HS-27A (cell line): ENCODE measurements around the gene NANP.
"Not testable (repeated sequence)": the region's sequence is repeated elsewhere in the genome, so short reads cannot be mapped to it uniquely, and the experiment has no call there.

ENCODE experiments used
- DNase-seq: peaks from one replicate; pipeline ENCODE4 v3.0.0-alpha.2; 2012; ENCODE audit warnings: low read depth, missing footprints

The NANP gene, protein sequence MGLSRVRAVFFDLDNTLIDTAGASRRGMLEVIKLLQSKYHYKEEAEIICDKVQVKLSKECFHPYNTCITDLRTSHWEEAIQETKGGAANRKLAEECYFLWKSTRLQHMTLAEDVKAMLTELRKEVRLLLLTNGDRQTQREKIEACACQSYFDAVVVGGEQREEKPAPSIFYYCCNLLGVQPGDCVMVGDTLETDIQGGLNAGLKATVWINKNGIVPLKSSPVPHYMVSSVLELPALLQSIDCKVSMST

DNA sequence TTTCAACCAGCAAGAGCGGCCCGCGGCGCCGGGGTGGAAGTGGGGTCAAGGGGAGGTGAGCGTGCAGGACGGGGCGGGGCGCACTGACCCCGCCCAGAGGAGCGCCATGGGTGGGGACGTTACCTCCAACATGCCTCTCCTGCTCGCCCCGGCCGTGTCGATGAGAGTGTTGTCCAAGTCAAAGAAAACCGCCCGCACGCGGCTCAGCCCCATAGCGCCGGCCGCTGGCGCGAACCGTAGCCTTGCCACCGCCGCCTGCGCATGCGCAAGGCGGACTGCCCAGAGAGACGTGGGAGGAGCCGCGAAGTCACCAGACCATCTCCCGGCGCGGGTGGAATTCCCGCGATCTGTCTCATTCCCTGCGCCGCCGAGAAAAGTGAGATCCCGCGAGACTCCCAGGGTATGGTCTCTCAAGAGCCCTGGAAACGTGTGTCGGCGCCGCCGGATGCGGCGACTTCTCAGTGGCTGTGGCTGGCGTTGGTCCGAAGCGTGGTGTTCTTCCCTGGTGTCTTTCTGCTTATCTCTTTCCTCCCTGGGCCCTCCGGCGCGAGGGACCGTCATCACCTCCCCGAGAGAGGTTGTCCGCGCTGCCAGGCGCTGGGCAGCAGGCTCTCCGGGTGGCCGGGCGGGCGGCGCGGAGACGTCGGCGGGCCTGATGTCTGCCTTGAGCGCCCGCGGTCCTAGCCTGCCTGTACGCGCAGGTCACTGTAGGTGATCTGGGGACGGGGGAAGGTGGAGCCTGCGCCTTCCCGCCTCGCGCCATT, at the start of gene NANP:
NANP (minus strand) TSS at position 279 of the 764 bp plus-strand sequence; CDS start at position 213, 66 bp downstream.
- DNase-seq, result peak; percentile 100

DNA sequence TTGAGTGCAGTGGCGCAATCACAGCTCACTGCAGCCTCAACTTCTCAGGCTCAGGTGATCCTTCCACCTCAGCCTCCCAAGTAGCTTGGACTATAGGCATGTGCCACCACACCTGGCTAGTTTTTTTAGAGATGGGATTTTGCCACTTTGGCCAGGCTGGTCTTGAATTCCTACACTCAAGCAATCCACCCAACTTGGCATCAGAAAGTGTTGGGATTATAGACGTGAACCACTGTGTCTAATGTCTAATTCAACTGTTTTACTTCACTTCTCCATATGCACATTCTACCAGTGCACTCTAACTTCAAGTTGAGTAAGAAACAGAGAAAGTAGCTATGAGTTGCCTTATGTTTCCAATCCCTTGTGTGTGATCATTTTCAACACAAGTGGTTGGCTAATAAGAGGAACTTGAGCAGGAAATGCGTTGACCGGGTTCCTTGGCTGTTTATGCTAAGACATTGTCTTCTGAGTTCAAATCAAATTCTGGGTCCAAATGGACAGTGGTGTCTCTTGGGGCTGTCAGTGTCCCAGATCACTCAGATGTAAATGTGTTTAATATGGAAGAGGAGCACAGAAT, 48.9 kb upstream of the NANP start:
- no peak for DNase-seq

DNA sequence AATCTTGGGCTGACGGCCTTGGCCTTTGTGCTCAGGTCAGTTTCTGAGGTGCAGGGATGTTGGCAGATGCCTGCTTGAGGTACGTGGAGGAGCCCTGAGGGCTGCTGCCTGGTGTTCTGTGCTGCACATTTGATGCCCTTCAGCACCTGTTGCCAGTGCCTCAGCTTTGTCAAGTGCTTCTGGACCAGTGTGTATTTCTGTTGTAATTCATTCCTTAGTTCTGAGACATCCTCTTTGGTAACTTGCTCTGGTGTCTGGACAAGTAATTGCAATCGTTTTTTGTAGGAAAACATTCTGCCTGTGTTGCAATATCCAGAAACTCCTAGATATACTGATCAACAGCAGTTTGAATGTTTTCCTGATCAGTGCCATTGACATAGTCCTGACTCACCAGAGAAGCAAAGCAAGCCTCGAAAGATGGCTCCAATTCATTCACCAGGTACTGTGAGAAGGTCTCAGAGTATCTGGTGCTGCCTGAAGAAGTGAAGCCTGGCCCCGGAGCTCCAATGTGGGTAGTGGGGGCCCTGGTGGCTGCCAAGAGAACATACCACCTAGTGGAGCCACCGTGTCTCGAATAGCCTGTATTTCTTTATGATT, 46.1 kb upstream of the NANP start:
- DNase-seq, result no peak

DNA sequence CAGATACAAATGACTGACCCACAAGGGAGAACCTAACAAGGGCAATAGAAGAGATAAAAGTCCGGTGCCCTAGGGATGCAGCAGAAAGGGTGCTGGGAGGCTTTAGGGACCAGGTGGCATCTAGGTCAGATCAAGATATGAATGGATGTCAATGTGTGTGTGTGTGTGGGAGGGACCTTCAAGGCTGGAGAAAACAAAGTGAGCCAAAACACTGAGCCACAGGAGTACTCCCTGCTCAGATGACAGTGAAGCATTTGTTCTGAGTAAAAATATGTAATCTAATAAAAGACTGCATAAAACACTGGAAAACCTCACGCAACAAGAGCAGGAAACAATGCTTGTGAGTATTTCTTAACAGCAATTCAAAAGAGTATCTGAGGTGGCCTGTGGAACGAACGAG, 44.6 kb upstream of the NANP start:
- DNase-seq, result no peak

DNA sequence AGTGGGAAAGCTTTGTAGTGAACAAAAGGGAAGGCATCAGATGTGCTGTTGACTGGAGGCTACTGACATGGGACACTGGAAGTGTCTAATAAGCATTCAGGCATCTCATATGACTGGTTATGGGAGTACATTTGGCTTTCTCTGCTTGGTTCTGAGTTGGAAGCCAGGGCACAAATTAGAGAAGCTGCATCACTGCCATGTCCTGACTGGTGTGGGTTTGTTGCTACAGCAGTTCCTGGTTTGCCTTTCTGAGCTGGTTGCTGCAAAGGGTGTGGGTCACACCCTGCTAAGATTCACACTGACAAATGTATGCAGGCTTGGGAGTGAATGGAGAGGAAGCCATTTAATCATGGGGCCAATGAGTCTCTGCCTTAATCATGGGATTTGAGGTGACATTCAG, 36.2 kb upstream of the NANP start:
- no peak for DNase-seq

DNA sequence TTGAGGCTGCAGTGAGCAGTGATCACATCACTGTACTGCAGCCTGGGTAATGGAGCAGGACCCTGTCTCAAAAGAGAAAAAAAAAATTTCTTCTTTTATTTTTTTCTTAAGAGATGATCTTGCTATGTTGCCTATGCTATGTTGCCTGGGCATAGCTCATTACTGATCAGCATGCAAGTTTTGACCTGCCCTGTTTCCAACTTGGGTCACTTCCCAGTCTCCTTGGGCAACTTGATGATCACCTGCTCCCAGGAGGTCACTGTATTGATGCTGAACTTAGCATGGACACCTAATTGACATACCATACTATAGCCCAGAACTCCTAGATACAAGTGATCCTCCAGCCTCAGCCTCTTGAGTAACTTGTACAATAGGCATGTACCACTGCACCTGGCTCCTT, 30.7 kb upstream of the NANP start:
- DNase-seq, result no peak

DNA sequence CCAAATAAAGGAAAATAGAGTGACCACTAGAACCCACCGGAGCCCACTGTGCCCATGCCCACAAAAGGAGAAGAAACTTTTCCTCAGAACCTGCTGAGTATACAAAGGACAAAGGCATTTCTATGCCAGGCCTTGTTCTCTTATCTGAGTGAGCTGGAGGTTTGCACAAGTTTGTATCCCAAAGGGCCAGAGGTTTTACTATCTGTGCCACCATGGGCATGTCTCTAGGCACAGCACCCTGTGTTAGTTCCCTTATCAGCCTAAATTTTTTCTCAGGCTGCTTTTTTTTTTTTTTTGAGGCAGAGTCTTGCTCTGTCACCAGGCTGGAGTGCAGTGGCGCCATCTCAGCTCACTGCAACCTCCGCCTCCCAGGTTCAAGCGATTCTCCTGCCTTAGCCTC, 29.1 kb upstream of the NANP start:
- DNase-seq, result not testable (repeated sequence)

DNA sequence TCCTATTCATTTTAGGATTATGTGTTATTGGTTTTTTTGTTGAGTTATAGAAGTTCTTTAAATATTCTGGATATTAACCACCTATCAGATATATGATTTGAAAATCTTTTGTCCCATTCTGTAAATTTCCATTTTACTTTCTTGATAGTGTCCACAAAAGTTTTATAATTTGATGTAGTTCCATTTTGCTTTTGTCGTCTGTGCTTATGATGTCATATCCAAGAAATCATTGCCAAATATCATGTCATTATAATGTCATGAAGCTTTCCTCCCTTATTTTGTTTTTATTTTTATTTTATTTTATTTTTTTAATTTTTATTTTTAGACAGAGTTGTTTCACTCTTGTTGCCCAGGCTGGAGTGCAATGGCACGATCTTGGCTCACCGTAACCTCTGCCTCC, 21.0 kb upstream of the NANP start:
- no peak for DNase-seq

DNA sequence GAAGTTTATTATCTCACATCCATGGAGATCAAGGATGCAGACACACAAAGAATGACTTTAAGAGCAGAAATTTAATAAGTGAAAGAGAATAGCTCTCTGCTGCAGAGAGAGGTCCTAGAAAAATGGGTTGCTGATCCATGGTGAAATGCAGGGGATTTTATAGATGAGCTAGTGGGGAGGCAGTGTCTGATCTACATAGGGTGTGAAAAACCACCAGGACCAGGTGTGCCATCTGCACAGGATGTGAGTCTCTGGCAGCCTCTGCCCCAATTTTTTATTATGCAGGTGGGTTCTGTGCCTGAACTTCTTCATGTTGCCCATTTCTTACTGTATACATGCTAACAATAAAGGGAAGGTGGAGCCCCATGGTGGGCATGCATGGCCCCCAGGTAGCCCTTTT, 19.9 kb upstream of the NANP start:
- no peak for DNase-seq

DNA sequence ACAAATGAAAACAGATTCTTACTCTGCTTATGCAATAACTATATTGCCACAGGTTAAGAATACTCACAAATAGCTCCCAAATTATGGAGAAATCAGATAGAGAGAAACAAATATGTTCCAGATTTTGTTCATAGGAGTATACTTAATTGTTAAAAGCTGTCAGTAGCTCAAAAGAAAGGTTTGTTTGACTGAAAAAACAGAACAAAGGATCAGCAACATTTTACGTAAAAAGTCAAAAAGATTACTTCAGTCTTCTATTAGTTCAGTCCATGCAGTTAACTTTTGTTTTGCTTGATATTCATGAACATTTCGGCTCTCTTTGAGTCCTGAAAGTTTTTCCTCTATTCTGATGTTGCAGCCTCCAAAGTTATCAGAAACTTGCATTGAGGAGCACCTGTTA, 13.4 kb upstream of the NANP start:
- DNase-seq, result no peak

DNA sequence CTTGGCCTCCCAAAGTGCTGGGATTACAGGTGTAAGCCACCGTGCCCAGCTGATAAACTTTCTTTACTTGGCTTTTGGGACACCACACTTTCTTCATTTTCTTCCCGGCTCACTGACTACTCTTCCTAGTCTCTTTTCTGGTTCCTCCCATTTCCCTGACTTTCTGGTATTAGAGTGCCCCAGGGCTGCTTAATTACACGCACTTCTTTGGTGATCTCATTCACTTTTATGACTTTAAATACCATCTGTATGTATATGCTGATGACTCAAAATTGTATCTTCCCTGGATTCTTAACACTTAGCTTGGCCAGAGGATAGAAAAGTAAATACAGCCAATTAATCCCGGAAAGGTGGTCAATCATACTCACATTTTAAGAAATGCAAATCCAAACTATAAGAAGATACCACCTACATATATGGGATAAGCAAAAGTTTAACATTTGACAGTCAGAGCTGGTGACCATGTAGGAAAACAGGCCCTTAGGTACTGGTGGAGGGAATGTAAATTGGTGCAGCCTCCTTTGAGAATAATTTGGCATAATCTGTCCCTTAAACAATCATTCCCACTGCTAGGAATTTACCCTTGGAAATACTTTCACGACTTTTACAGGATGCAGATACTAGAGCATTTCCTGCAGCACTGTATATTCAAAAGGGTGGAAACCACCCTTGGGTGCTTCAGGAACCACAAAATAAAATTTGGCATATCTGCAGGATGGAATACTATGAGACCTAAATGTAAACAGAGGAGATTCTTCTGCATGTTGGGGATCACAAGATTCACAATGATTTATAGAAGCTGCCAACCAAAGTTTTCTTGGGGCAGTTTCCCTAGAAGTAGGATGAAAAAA, 9.4 kb upstream of the NANP start:
- DNase-seq, result no peak

DNA sequence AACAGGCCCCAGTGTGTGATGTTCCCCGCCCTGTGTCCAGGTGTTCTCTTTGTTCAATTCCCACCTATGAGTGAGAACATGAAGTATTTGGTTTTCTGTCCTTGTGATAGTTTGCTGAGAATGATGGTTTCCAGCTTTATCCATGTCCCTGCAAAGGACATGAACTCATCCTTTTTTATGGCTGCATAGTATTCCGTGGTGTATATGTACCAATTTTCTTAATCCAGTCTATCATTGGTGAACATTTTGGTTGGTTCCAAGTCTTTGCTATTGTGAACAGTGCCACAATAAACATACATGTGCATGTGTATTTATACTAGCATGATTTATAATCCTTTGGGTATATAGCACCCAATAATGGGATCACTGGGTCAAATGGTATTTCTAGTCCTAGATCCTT, 6.8 kb upstream of the NANP start:
- DNase-seq, result not testable (repeated sequence)

DNA sequence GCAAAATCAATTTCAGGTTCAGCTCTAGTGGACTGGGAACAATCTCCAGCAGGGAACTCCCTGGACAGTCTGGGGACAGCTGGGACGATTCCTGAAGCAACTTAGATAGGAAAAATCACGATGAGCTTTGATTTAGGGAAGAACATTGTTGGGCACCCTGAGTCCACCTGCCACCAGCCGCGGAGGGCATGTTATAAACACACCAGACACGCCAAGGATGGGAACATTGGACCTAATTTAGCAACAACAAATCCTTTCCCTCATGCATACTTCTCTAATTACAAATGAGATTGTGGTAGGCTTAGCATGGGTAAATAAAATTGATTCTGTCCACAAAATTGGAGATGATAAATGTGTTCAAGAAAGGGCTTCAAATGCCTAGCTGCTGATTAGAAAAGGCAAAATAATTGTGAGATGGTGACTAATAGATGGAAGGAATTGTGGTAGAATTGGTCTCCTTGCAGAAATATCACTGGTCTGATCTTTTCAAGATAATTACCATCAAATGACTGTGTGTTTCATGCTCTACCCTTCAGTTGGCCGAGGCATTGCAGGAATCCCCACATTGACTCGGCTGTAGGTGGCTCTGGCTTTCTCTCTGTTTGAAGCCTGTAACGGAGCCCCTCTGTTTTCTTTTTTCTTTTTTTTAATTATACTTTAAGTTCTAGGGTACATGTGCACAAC, 6.1 kb upstream of the NANP start:
- no peak for DNase-seq

DNA sequence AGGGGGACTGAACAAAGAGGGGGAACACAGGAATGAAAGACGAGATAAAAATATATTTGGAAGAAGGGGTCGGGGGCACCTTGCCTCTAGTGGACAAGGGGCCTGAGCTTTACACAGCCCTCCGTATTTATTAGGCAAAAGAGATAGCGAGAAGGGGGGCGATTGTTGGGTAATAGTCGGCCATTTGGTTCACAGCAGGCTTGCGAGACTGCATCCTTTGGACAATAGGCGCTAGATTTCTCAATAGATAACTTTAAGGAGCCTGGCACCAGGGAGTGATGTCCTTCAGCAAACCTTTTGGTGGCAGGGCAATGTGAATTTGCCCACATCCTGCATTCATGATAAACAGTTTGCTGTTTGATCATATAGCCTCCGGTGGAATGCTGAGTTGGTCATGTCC, 3.0 kb upstream of the NANP start:
- no peak for DNase-seq

DNA sequence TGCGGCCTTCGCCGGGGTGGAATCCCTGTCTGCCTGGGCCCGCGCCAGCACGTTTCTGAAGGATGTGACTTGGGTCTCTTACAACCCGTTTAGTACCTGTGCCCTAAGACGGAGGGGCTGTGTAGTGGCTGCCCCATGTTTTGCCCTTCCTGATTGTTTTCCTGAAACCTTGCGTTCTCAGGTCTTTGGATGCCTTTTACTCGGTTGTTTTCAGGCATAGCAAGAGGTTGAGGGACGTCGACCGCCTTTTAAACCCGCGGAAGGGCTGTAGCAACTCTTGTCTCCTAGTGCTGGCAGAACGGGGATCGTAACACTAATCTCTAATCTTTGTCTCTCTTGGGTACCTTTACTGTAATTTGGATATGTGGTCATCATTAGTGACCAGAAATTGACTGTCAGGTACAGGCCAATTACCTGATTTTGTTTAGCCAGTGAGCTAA, 706 bp upstream of the NANP start:
- no peak for DNase-seq

DNA sequence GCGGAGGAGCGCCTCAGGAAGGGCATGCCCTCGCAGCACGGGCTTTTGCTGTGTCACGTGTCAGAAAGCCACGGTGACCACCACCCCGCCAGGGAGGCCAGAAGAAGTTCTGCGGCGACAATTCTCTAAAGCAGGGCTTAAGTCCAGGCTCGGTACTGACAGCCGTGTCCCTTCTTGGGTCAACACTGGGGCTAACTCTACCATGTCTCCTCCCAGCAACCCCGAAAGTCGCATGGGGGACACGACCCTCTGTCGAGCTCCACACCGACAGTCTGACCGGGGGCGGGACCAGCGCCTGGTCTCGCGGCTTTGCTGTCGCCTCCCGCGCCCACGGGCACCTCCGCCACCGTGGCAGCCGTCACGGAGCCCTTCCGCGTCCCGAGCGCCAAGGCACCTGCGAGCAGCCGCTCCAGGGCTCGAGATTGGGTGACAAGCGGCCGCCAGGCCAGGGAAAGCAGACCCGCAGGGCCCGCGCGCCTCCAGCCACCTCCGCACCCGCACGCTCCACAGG, 534 bp downstream of the NANP start:
- peak; percentile 34 for DNase-seq

DNA sequence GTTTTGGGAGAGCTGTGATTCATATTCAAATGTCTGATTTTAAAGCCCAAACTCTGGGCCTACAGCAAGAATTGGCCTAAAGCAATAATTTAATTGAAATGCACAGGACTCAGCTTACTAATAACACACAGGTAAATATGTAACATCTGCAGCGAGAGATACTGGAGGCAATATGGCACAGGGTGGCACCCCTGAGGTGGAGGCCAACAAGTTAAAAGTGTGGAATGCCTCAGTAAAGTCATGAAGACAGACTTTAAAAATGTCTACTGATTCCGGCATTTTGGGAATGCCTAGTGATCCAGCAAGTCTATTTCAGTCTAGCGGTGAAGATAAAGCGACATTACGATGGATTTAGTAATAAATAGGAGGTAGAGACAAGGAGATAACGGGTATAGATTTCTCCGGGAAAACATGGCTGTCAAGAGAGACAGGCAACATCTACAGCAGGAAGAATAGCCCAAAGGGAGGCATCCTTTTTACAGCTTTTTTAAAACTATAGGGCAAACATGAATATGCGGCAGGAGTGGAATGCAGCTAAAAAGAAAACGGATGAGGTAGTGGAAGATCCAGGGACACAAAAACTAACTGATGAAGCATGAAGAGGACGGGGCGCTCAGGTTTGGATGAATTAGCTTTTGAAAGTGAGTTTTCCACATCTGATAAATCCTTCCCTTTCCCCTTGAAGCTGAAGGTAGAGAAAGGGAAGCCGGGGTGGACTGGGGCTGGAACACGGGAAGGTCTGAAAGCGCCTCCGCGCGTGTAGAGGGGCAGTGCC, 1.2 kb downstream of the NANP start:
- peak; percentile 7 for DNase-seq

DNA sequence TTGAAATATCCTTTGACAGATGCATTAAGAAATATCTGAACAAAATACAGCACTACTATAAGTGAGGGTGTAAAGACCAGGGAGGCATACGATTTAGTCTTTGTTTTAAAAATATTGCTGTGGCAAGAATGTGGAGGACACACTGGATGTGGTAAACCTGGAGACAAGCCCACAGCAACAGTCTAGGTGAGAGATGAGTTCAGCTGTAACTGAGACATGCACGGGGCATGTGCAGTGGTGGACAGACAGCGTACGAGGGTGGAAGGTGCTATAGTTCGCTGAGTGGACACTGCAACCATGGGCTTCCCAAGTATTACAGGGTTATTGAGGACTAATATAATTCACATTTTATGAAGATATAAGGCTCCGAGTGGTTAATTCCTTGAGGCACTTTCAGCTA, 1.8 kb downstream of the NANP start:
- DNase-seq, result no peak

DNA sequence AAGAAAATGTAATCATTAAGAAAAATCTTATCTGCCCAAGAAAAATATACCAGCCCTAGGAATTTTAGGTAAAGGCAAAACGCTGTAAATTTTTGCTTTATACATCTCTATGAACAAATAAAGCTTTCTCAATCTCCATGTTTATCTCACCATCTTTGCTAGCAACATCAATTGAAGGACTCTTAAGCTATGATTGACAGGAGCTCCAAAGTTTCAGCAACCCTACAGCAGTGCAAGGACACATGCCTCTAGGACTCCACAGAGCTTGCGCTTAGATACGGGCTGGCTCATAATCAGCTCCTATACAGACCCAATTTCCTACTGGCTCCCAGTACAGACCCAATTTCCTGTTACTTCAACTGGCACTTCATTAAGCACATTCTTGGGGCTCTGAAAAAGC, 4.3 kb downstream of the NANP start:
- DNase-seq, result no peak

DNA sequence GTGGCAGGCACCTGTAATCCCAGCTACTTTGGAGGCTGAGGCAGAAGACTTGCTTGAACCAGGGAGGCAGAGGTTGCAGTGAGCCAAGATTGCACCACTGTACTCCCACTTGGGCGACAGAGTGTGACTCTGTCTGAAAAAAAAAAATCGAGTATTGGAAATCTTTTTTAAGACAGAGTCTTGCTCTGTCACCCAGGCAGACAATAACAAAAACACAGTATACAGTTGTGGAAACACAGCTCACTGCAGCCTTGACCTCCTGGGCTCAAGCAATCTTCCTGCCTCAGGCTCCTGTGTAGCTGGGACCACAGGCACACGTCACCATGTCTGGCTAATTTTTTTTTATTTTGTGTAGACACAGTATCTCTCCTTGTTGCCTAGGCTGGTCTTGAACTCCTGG, 15.0 kb downstream of the NANP start:
- DNase-seq, result no peak
